T-helper 1 cell (primary cell): ENCODE measurements around the gene SFMBT2.

Source experiments
- DNase-seq, 5 donors: peaks; one replicate each; pipeline ENCODE4 v3.0.0-alpha.2; 2012 to 2020

The SFMBT2 gene

DNA sequence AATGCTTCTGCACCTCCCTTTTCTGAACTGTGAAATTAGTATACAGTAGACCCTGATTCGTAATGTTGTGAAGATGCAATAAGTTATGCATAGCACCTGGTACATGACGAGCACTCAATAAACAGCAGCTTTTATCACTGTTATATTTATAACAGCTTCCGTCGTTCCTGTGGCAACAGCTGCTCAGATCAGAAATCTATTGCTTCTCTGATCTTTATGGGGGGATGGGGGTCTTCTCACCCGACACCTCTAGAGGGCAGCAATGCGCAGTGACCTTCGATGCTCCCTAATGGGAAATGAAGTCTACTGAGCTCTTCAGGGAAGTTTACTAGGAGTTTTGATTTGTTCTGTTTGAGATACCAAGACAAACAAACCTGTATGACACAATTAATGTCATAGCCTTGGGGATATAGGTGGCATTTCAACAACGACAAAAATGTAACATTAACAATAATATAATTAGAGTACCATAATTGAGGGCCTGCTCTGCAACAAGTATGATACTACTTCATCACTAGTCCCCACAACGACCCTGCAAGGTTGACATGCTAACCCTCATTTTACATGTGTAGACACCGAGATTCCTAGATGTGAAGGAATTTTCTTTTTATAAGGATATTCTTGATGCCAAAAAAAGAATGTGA, 289.6 kb downstream of the SFMBT2 start:
- DNase-seq, result peak in 3 of 5 donors; percentile 28 to 54 (median 43)

DNA sequence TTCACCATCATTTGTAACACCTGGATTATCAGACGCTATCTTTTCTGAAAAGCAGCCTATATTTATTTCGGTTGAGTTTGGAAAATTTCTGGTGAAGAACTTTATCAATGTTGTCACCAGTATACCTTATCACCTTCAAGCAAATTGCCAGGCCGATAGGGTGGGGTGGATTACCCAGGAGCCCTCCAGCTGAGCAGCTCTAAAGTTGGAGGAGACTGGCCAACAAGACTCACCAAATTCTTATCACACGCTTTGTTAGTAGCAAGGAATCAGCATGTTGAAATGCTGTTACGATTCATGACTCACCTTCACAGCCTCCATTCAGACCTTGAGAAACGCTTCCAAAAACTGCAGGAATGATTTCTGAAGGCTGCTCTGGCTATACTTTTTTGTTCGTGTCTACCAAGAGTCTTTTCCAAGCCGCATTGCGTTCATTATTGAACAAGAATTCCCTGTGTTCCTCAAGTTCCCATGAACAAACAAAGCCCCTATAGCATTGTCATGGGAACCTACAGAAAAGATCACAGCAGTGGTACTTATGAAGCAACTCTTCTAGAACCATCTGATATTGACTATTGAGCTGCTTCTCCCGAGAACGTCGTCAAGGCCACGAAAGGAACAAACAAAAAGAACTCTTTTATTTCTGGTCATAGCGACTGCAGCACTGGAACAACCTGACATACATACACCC, 291.4 kb downstream of the SFMBT2 start:
- no peak for DNase-seq

GRCh38 chr10:7117806-7118674, 292.8 kb downstream of the SFMBT2 start:
- DNase-seq, result no peak

- DNase-seq, result no peak
Measured at GRCh38 chr10:7117177-7117799, 293.5 kb downstream of the SFMBT2 start.

- no peak for DNase-seq
Measured at GRCh38 chr10:7111561-7111960, 299.3 kb downstream of the SFMBT2 start.

- DNase-seq, result no peak
Measured at GRCh38 chr10:7111089-7111488, 299.7 kb downstream of the SFMBT2 start.
